CD4-positive, alpha-beta memory T cell (primary cell): ENCODE results near the gene SPAST. TPM values are rescaled to one million over a fixed set of nuclear protein-coding genes. Genes with fewer than 3 reads are reported as not detected.
"Not testable (repeated sequence)": the region's sequence is repeated elsewhere in the genome, so short reads cannot be mapped to it uniquely, and the experiment has no call there.

Source experiments
- CTCF ChIA-PET: fragments of 350-600 bp; sonication (Branson Sonifier 250); formaldehyde crosslinking; loops from one replicate; lab custom pipeline; 2021; ENCODE audit warnings: inconsistent platforms; ENCODE audit not compliant: partially characterized antibody; lab: Charles Lee
- POLR2A ChIA-PET: fragments of 350-600 bp; sonication (Branson Sonifier 250); formaldehyde crosslinking; loops from one replicate; lab custom pipeline; 2021; ENCODE audit not compliant: partially characterized antibody; lab: Charles Lee
- DNase-seq, 5 donors: peaks; one replicate each; pipeline versions ENCODE4 v3.0.0 to v3.0.0-alpha.2; 2020 to 2022; ENCODE audit warnings: mixed read lengths in 1 of 5
- H3K27ac ChIP-seq: one replicate; pipeline ENCODE4 v1.7.0; 2013; ENCODE audit warnings: low read depth, low read length
- H3K27me3 ChIP-seq: 2 replicates; pipeline ENCODE4 v1.7.0; 2013; ENCODE audit warnings: mild to moderate bottlenecking, low read length, moderate library complexity; ENCODE audit not compliant: insufficient read depth
- H3K36me3 ChIP-seq: 2 replicates; pipeline ENCODE4 v1.7.0; 2013; ENCODE audit warnings: mild to moderate bottlenecking, low read length, moderate library complexity; ENCODE audit not compliant: insufficient read depth
- H3K4me1 ChIP-seq: 2 replicates; pipeline ENCODE4 v1.7.0; 2013; ENCODE audit warnings: mild to moderate bottlenecking, low read length, moderate library complexity; ENCODE audit not compliant: insufficient read depth
- H3K4me3 ChIP-seq, 2 donors: one replicate each; pipeline ENCODE4 v1.7.0; 2013; ENCODE audit warnings: low read length in 2 of 2, mild to moderate bottlenecking in 1 of 2
- H3K9me3 ChIP-seq, 2 donors: one replicate each; pipeline ENCODE4 v1.7.0; 2013; ENCODE audit warnings: low read length in 2 of 2, control low read depth in 1 of 2; ENCODE audit not compliant: control insufficient read depth in 1 of 2
- H3K27ac Mint-ChIP-seq, 7 donors: one replicate each; pipeline ENCODE4 v1.8.0; 2020 to 2021; ENCODE audit warnings: mixed read lengths in 7 of 7, mild to moderate bottlenecking in 6 of 7, inconsistent platforms in 3 of 7, moderate library complexity in 3 of 7
- H3K27me3 Mint-ChIP-seq, 2 donors: one replicate each; pipeline ENCODE4 v1.8.0; 2020 to 2021; ENCODE audit warnings: mixed read lengths in 2 of 2
- H3K36me3 Mint-ChIP-seq, 2 donors: one replicate each; pipeline ENCODE4 v1.8.0; 2020 to 2021; ENCODE audit warnings: mixed read lengths in 2 of 2, inconsistent platforms in 1 of 2, mild to moderate bottlenecking in 1 of 2
- H3K4me1 Mint-ChIP-seq, 4 donors: one replicate each; pipeline ENCODE4 v1.8.0; 2020 to 2021; ENCODE audit warnings: mixed read lengths in 4 of 4, mild to moderate bottlenecking in 1 of 4
- H3K4me3 Mint-ChIP-seq, 8 donors: one replicate each; pipeline ENCODE4 v1.8.0; 2020 to 2021; ENCODE audit warnings: mixed read lengths in 8 of 8, mild to moderate bottlenecking in 7 of 8, moderate library complexity in 6 of 8, inconsistent platforms in 3 of 8
- H3K9me3 Mint-ChIP-seq, 8 donors: one replicate each; pipeline ENCODE4 v1.8.0; 2020 to 2021; ENCODE audit warnings: mixed read lengths in 8 of 8, mild to moderate bottlenecking in 5 of 8, inconsistent platforms in 3 of 8, moderate library complexity in 1 of 8
- intact Hi-C: fragments of 100-400 bp; cut with micrococcal nuclease; formaldehyde crosslinking; loops from one replicate; pipeline ENCODE4 v1.15.1; 2023
- polyA plus RNA-seq, 2 donors: library from polyadenylated mRNA; unstranded; fragments of 300-500 nt; fragmentation: Illumina TruSeq; gene quantifications; one replicate each; pipeline ENCODE4 v1.2.3, GENCODE V29; 2021
- total RNA-seq, 2 experiments: library from RNA; stranded (reverse); gene quantifications; one replicate each; pipeline ENCODE4 v1.2.3, GENCODE V29; 2021

Gene SPAST
- 10 to 100 TPM; 22.5 to 23.2 TPM for total RNA-seq
- polyA plus RNA-seq, result 10 to 100 TPM; 11.2 to 15.3 TPM

GRCh38 chr2:32063310-32064020 is at the start of gene SPAST:
Gene SPAST (plus strand): TSS chr2:32063556. CDS start chr2:32063832, 276 bp downstream.
- POLR2A ChIA-PET, result interaction anchor here (0.8 to 4.0 kb wide), 12 partner anchors 8 to 564 kb away, joined by 3 to 75 read pairs (median 5); partner anchors contain the start of genes DPY30, MEMO1, SLC30A6 and TTC27
- Histone ChIP-seq H3K4me1 (peaks cover 40% of the 10 kb centered on the region), H3K27ac (peak within 1 kb of the TSS; percentile 77), H3K36me3 (no peaks in the 10 kb centered on the region), H3K9me3 (no peaks in the 10 kb centered on the region), H3K4me3 (peak within 1 kb of the TSS; percentile 93 to 94), H3K27me3 (no peaks in the 10 kb centered on the region)
- Mint-ChIP-seq H3K4me3 (peak within 1 kb of the TSS; percentile 98 to 99 (median 99)), H3K9me3 (peaks cover 0 to 3% (median 0%) of the 10 kb centered on the region in 8 donors), H3K36me3 (peaks cover 0 to 14% of the 10 kb centered on the region in 2 donors), H3K27ac (peak within 1 kb of the TSS; percentile 89 to 98 (median 97)), H3K27me3 (no peaks in the 10 kb centered on the region), H3K4me1 (peaks cover 11 to 43% (median 31%) of the 10 kb centered on the region in 4 donors)
- peak; percentile 96 to 97 (median 97) for DNase-seq
- intact Hi-C loops, result loop anchor here (1.0 to 10.0 kb wide), 7 partner anchors 24 to 1917 kb away; partner anchors contain the start of genes BIRC6, DPY30, MEMO1 and SLC30A6
- CTCF ChIA-PET, result interaction anchor here (1.0 to 4.0 kb wide), 4 partner anchors 23 to 102 kb away, joined by 3 to 35 read pairs (median 5); partner anchors contain the start of genes DPY30 and SLC30A6

GRCh38 chr2:32018789-32019482 is 44.4 kb upstream of the SPAST start:
- H3K27me3 Mint-ChIP-seq, H3K4me1 ChIP-seq, H3K4me1 Mint-ChIP-seq, H3K27ac ChIP-seq, DNase-seq, H3K9me3 Mint-ChIP-seq, intact Hi-C loops, H3K27me3 ChIP-seq, H3K4me3 ChIP-seq, H3K27ac Mint-ChIP-seq, H3K9me3 ChIP-seq: not testable (repeated sequence)
- ChIA-PET CTCF (interaction anchor here (0.7 kb wide), 1 partner anchor 35 kb away, joined by 3 read pairs; no protein-coding TSS in a partner anchor), POLR2A (interaction anchor here (1.2 kb wide), 1 partner anchor 41 kb away, joined by 3 read pairs; no protein-coding TSS in a partner anchor)
- peaks cover 13% of the 10 kb centered on the region for H3K36me3 ChIP-seq
- Mint-ChIP-seq H3K4me3 (peak overlapping the region in 1 of 8 donors; percentile 31), H3K36me3 (peaks cover 20 to 37% of the 10 kb centered on the region in 2 donors)

GRCh38 chr2:32034198-32034887 is 29.0 kb upstream of the SPAST start:
- intact Hi-C loops, H3K36me3 ChIP-seq, H3K27me3 Mint-ChIP-seq, H3K27ac ChIP-seq, H3K9me3 ChIP-seq, CTCF ChIA-PET, POLR2A ChIA-PET, H3K9me3 Mint-ChIP-seq, DNase-seq, H3K27me3 ChIP-seq, H3K4me3 ChIP-seq: not testable (repeated sequence)
- H3K4me1 Mint-ChIP-seq, result peaks cover 20 to 41% (median 29%) of the 10 kb centered on the region in 4 donors
- H3K4me3 Mint-ChIP-seq, result peak overlapping the region in 3 of 8 donors; percentile 15 to 50 (median 28)
- H3K4me1 ChIP-seq, result peaks cover 18% of the 10 kb centered on the region
- peaks cover 21 to 26% of the 10 kb centered on the region in 2 donors for H3K36me3 Mint-ChIP-seq
- peak overlapping the region in 4 of 7 donors; percentile 2 to 66 (median 22) for H3K27ac Mint-ChIP-seq

- Histone ChIP-seq H3K4me3 (peak within 1 kb of the TSS; percentile 77 to 98), H3K36me3 (no peaks in the 10 kb centered on the region), H3K9me3 (no peaks in the 10 kb centered on the region), H3K27ac (peak within 1 kb of the TSS; percentile 63), H3K4me1 (peaks cover 13% of the 10 kb centered on the region), H3K27me3 (no peaks in the 10 kb centered on the region)
- peaks cover 12 to 26% (median 18%) of the 10 kb centered on the region in 4 donors for H3K4me1 Mint-ChIP-seq
- intact Hi-C loops, result loop anchor here (1.0 kb wide), 2 partner anchors 24 to 28 kb away; partner anchors contain the start of genes MEMO1 and SPAST
- ChIA-PET CTCF (interaction anchor here (0.8 to 3.5 kb wide), 6 partner anchors 18 to 157 kb away, joined by 3 to 35 read pairs (median 4); partner anchors contain the start of gene SPAST), POLR2A (interaction anchor here (0.6 to 4.6 kb wide), 19 partner anchors 8 to 1559 kb away, joined by 3 to 75 read pairs (median 4); partner anchors contain the start of genes FAM98A, MEMO1, SLC30A6 and SPAST)
- no peaks in the 10 kb centered on the region for H3K9me3 Mint-ChIP-seq
- peaks cover 0 to 10% of the 10 kb centered on the region in 2 donors for H3K36me3 Mint-ChIP-seq
- H3K4me3 Mint-ChIP-seq, result peak within 1 kb of the TSS; percentile 88 to 99 (median 92)
- H3K27ac Mint-ChIP-seq, result peak within 1 kb of the TSS; percentile 92 to 98 (median 97)
- DNase-seq, result peak; percentile 90 to 91 (median 90)
- peaks cover 0 to 2% of the 10 kb centered on the region in 2 donors for H3K27me3 Mint-ChIP-seq
These were observed 23.7 kb upstream of the SPAST start, which contains the start of gene DPY30 for GRCh38 chr2:32039447-32040219. Gene DPY30 (minus strand): TSS chr2:32039805. CDS start chr2:32039456, 349 bp downstream.

- POLR2A ChIA-PET, result no interaction called here
- H3K27ac ChIP-seq, result no peak overlapping the region
- CTCF ChIA-PET, result no interaction called here
These were observed 19.8 kb upstream of the SPAST start for GRCh38 chr2:32043561-32043960.

GRCh38 chr2:32051836-32052439 is 11.4 kb upstream of the SPAST start:
- no peak overlapping the region for H3K27ac ChIP-seq
- H3K9me3 Mint-ChIP-seq, result no peaks in the 10 kb centered on the region
- ChIA-PET POLR2A (interaction anchor here (0.8 to 1.4 kb wide), 2 partner anchors 12 kb away, joined by 4 to 5 read pairs; partner anchors contain the start of genes DPY30 and SPAST), CTCF (no interaction called here)
- no peaks in the 10 kb centered on the region for H3K27me3 ChIP-seq
- H3K36me3 Mint-ChIP-seq, result no peaks in the 10 kb centered on the region
- H3K4me1 Mint-ChIP-seq, result no peaks in the 10 kb centered on the region
- no peak overlapping the region for H3K27ac Mint-ChIP-seq
- no peak overlapping the region for H3K4me3 ChIP-seq
- no peaks in the 10 kb centered on the region for H3K27me3 Mint-ChIP-seq
- intact Hi-C loops, result no loop called here
- no peaks in the 10 kb centered on the region for H3K4me1 ChIP-seq
- no peak for DNase-seq
- H3K9me3 ChIP-seq, result no peaks in the 10 kb centered on the region
- no peaks in the 10 kb centered on the region for H3K36me3 ChIP-seq
- no peak overlapping the region for H3K4me3 Mint-ChIP-seq

More at GRCh38 chr2:32043561-32043960, 19.8 kb upstream of the SPAST start:
- DNase-seq, result no peak
- Mint-ChIP-seq H3K27ac (no peak overlapping the region), H3K4me1 (peaks cover 9 to 20% (median 14%) of the 10 kb centered on the region in 4 donors), H3K36me3 (peaks cover 0 to 4% of the 10 kb centered on the region in 2 donors), H3K4me3 (no peak overlapping the region), H3K27me3 (peaks cover 0 to 2% of the 10 kb centered on the region in 2 donors), H3K9me3 (no peaks in the 10 kb centered on the region)
- Histone ChIP-seq H3K4me1 (peaks cover 13% of the 10 kb centered on the region), H3K36me3 (no peaks in the 10 kb centered on the region), H3K9me3 (no peaks in the 10 kb centered on the region), H3K4me3 (no peak overlapping the region), H3K27me3 (no peaks in the 10 kb centered on the region)
- intact Hi-C loops, result no loop called here
